GM19397 (cell line): ENCODE data around the gene RAC2.

Source experiments
- ATAC-seq: cut with Tn5 transposase; IDR thresholded peaks from one replicate; pipeline ENCODE4 v1.9.1; 2021; ENCODE audit warnings: mild to moderate bottlenecking, moderate library complexity; ENCODE audit not compliant: unreplicated experiment

RAC2 gene

DNA sequence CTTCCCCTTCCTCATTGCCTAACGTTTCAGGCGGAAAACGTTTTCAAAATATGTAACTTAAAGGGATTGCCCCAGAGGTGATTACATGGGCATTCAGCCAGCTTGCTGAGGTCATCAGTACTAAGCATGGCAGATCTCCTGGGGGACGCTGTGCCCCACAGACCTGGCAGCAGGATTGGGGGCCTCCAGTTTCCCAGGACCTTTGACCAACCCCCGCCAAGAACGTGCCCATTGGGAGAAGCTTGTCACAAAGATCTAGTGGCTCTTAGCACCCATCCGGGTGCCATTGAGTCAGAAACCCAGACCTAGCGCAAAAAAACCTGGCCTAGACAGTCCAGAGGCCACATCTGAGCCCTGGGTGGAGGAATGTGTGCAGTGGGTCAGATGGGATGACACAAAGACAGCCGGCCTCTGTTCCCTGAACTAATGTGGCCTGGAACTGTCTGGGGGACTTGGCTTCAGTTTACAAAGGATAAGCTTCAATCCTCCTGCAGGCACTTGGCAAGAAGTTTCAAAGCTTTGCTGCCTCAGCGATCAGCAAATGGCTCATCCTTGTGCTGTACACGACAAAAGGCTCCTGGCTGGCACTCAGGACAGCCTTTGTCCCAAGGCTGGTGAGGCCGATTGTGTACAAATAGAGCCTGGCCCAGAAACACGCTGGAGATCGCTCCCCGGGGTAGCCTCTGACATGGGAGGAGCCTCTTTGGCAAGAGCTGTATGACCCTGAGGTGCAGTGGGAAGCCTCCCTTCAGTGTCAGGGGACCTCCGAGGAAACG, 65.5 kb downstream of the RAC2 start:
- ATAC-seq, result no peak

DNA sequence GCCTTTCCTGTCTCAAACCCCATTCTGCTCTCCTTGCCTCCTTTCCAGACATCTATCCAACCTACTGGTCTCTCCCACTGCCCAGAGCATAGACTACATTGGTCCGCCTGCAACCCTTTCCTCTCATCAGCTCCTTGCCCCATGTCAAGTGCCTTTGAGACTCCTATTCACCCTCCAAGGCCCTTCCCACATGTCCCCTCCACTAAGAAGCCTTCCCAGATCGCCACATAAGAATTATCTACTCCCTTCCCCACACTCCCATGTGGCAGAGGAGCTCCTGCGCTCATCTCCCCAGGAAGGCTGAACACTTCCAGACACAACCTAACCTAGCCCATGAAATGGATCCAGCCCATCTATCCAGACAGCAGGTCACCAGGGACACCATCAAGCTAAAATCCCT, 66.3 kb downstream of the RAC2 start:
- no peak for ATAC-seq

DNA sequence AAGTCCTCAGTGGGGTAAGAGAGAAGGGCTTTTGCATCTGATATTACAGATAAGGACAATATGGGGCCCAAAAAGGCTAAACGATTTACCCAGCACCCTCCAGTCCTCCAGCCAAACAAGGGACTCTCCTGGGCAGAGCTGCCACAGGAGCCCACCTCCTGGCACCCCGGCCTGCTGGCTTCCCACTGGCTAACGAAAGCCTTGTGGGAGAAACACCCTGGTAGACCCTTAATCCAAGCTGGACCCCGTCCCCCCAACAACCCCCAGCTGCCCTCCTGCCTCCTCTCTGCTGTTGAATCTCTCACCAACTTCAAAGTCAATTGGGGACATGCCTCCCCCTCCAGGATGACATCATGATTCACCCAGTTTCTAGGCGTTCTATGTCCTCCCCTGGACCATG, 66.8 kb downstream of the RAC2 start:
- no peak for ATAC-seq

DNA sequence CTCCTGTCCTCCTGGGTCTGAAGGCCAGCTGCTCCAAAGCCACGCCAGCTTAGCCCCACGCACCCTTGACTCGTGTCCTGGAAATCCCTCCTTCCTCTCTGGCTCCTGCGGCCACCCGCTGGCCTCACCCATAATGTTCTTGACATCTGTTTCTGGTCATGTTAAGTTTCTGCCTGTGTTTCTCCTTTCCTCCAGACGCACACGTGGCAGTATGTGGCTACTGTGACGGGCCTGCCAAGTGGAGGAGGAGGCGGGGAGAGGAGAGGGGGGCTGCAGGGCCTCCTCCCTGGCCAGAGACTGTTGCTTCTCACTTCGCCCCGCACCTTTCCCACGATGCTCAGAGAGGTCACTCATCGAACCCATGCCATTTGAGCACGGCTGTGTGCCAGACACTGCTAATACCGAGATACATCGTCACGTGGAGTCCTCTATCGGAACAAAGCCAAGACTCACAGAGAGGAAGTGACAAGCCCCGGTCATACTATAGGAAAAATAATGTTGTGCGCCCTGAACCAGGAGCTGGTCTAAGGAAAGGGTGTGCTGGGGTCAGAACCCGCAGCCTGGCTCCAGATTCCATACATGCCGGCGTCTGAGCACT, 67.5 kb downstream of the RAC2 start:
- no peak for ATAC-seq

DNA sequence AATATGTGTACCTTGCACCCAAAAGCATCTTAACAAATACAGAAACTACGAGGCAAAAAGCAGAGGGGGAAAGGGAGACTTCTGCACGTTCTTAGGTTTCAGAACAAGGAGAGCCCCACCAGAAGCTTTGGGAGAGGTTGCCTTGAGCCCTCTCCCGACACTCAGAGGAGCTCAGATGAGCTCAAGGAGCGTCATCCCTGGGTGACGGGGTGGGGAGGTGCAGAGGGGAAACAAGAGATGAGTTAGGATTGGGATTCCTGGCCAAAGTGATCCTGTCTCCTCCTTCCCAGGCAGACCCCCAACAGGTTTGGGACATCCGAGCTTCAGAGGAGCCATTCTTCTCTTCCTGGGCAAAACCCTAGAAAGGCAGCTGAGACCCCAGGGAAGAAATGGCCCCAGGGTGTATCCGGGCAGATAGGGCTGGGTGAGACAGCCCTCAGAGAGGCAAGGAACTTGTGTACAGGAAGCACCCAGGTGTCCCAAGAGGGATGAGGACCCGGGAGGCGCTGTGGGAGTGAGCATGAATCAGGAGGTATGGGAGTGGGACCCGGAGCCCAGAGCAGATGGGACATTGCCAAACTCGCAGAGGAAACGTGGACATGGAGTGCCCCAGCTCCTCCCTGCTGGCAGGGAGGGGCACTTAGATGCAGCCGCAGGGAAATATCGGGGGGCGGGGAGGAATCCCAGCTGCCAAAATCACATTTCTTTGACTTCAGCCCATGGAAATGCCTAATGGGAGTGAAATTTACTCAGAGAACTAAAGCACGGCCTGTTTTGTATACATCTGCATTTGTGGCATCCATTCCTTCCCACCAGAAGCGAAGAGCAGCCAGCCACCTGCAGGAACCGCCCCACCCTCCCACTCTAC, 68.4 kb downstream of the RAC2 start:
- ATAC-seq, result no peak
